Upper lobe of left lung (tissue), 4 donors: Measurements from ENCODE around the gene PXDN.

ENCODE experiments used
- CTCF ChIP-seq, 6 experiments: fragments of 450-650 bp in 4 of 6; fragments of 200-600 bp in 2 of 6; sonication (generic) in 2 of 6; IDR thresholded peaks; one replicate each; pipeline ENCODE4 v1.5.1; 2016 to 2019; ENCODE audit warnings: antibody characterized with exemption in 6 of 6
- EP300 ChIP-seq, 4 donors: sonication (generic); formaldehyde crosslinking; IDR thresholded peaks; one replicate each; pipeline ENCODE4 v1.5.1; 2017; ENCODE audit warnings: antibody characterized with exemption in 4 of 4, control low read depth in 2 of 4
- POLR2A ChIP-seq, 4 donors: fragments of 450-650 bp; IDR thresholded peaks; one replicate each; pipeline ENCODE4 v1.5.1; 2016 to 2017; ENCODE audit warnings: antibody characterized with exemption in 4 of 4, mild to moderate bottlenecking in 2 of 4
- POLR2AphosphoS5 ChIP-seq, 2 donors: sonication (generic); formaldehyde crosslinking; IDR thresholded peaks; one replicate each; pipeline ENCODE4 v1.5.1; 2017; ENCODE audit warnings: antibody characterized with exemption in 2 of 2

- no peak for TF ChIP-seq CTCF (IDR thresholded peaks at IDR 0.05)
- no peak for TF ChIP-seq POLR2A (IDR thresholded peaks at IDR 0.05)
- TF ChIP-seq EP300 (IDR thresholded peaks at IDR 0.05) = no peak
- no peak for TF ChIP-seq POLR2AphosphoS5 (IDR thresholded peaks at IDR 0.05)
These were observed 42.1 kb downstream of the PXDN start for GRCh38 chr2:1702186-1702565.
